GM15510 (cell line): ENCODE measurements around the gene SORCS3.

Experiments
- POLR2A ChIP-seq: IDR thresholded peaks from 3 replicates; pipeline ENCODE4 v1.6.1; 2011; ENCODE audit warnings: borderline replicate concordance; ENCODE audit not compliant: insufficient read length; ENCODE audit errors: extremely low read depth

Gene SORCS3

DNA sequence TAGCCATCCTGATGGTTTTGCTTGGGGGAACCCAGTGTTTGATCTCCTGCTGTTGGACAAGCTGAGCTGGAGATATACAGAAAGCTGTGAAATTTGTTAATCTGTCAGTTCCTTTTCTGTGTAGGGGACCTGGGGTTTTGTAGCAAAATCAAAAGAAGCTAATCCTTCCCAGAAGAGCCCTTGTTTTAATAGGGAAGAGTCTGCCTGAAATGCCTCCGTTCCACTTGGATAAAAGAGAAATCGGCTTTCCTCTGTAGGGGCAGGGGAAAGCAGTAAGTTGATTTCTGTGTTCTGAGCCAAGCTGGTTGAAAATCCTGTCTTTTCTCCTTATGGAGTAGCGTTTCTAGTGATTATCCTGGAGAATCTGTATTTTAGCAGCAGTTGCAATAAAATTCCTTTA, 472.6 kb downstream of the SORCS3 start:
- TF ChIP-seq POLR2A = no peak

GRCh38 chr10:105121743-105122142, 480.7 kb downstream of the SORCS3 start:
- no peak for TF ChIP-seq POLR2A

DNA sequence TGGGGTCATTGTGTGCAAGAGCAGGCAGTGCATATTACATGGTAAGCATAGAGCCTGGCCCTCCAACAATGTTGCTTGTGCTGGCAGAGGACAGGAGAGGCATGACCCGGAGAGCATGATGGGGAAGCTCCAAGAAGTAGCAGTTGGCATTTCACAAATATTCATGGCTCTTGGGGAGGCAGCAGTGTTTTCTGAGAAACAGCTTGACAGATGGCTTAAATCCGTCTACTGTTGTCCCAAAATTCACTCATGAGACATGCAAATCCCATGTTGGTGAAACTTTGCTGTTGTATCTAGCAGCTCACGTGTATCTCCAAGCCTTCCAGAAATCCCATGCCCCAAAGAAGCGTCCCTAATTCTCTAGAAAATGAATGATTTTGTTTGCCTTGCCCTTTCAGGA, 487.0 kb downstream of the SORCS3 start:
- no peak for TF ChIP-seq POLR2A

- TF ChIP-seq POLR2A = no peak
Measured at GRCh38 chr10:105138358-105138757, 497.3 kb downstream of the SORCS3 start.

DNA sequence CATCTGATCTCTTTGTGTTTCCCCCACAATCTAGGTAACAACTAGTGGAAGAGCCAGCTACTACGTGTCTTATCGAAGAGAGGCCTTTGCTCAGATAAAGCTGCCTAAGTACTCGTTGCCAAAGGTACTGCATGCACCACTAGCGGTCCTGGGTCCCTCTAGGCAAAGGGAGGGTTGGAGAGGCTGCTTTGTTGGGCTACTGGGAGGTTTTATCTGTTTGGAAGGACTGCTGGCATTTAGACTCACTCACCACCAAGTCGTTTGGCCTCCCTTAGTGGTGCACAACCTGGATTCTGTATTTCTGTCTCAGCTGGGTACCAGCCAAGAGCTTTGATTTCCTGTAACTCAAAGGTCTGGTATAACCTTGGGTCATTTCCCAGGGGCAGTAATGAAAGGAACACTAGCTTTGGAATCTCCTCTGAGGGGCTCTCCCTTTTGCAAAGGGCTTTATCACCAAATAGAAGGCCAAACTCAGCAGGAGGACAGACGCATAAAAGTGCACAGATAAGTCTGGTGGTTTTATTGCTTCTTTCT, 498.3 kb downstream of the SORCS3 start:
- no peak for TF ChIP-seq POLR2A

DNA sequence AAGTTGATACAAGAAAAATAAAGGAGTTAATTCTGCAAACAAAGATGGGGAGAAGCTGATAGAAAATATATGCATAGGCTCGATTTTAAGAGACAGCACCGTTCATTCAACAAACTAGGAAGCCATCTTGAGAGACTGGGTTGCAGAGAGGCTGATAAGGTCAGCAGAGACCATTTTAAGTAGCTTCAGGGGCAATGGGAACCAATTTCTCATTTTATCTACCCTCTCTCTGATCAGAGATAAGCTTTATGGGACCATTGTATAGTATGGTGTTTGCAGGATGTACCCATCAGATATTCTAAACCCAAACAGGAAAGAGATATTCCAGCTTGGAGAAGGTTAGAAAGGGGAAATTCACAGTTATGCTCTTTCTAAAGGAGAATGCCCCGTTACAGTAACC, 499.5 kb downstream of the SORCS3 start:
- TF ChIP-seq POLR2A = no peak

GRCh38 chr10:105145711-105146110, 504.6 kb downstream of the SORCS3 start:
- TF ChIP-seq POLR2A = no peak

DNA sequence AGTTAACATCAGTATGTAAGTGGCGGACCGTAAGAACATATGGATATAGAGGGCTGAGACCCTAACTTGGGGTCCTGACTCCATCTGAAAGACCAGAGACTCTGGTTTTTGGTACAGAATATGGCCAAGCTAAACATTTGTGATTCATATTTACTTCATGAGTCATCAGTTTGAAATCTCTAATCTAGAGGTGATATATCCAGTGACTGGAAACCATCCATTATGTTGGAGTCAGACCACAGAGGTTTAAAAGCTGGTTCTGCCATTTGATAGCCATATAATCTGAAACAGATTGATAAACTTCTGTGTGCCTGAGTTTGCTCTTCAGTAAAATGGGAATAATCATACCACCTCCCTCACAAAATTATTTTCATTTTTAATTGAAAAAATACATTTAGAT, 505.3 kb downstream of the SORCS3 start:
- no peak for TF ChIP-seq POLR2A

- TF ChIP-seq POLR2A = no peak
Measured at GRCh38 chr10:105148456-105148855, 507.4 kb downstream of the SORCS3 start.

GRCh38 chr10:105148921-105149320, 507.8 kb downstream of the SORCS3 start:
- TF ChIP-seq POLR2A = no peak

DNA sequence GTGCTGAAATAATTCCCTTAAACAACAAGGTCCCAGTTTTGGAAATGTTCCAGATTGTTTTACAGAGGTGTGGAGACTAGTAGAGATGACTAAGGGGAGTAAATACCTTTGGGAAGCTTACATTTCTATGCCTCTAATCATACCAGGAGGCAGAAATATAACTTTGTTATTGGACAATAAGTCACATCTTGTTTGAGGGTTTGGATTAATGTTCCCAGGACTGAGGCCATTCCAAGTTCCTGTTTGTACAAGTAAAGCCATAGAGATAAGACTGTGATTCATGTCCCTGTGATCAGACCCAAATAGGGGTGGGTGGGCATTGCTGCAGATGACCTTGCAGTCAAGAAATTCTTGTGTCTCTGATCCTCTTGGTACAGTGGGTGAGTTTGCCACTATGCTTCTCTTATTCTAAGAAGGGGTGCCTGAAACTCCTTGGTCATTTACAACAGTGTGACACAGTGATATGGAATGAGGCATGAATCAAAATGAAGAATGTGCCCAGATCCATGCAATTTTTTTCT, 508.3 kb downstream of the SORCS3 start:
- no peak for TF ChIP-seq POLR2A

DNA sequence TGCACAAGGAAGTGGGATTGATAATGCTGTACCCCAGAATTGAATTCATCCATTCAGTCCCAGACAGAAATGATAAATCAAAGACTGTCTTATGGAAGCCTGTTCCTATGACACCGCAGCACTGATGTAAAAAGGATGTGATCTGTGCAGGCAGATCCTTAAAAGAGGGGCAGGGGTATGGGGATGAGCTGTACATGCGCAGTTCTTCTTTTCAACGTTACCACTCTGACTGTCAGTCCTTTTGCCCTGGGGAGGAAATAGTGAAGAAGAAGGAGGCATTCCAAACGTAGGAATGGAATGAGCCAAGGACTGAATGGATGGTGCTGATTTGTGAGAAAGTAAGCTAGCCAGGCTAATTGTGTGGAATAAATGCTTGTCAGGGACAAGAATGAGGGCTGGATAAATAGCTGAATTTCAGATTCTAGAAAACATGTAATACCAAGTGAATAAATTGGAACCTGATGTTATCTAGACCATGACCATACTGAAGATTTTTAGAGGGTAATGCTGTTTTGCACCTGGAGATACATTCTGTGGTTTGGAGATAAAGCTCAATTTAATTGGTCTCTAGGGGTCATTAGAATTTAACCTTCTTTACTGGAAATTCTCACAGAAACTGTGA, 509.3 kb downstream of the SORCS3 start:
- no peak for TF ChIP-seq POLR2A

DNA sequence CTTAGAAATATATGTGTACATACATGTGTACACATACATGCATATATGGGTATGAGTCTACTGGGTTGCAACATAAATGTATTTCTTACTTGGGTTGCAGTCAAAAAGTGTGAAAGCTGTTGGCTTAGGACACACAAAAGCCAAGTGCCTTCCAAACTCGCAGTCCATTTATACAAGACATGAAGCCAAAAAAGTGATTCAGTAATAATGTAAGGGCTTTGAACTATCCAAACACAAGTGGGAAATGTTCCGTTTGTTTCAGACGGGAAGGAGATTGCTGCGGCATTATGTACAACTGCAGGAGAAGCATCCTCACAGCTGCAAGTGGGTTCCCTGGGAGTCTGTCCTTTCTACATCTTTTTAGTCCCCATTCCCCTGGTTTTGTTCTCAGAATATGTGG, 513.6 kb downstream of the SORCS3 start:
- no peak for TF ChIP-seq POLR2A

DNA sequence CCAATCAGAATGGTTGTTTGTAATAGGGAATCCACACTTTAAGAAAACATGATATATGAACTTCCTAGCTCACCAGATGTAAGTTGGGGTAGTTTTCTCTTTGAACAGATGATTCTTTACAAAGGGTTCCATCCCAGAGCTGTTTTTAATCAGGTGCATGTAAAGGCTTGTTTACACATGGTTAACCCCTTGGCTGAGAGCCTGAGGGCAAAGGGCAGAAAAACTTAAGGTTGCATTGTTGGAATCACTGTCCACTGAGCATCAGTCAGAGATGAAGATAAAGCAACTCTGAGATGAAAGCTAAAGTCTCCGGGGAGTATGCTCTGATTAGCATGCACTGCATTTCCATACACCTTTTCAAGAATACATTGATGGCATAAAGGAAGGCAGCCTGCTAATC, 518.2 kb downstream of the SORCS3 start:
- TF ChIP-seq POLR2A = no peak

DNA sequence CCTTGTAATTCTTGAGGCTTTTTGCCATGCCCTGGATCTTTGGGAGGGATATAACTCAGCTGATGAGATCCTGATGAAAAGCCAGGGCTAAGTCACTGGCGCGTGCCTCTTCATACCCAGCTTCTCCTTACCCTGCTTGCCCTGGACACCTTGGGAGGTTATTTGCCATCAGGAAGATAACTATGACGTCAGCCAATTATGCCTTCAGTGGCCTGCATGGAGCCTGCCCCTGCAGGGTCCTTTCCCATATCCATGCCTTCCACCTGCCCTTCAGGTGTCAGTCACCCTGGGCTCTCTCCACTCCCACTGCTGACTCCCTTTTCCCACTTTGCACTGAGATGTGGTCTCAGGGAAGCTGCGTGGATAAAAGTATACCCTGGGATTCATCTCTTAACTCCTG, 520.1 kb downstream of the SORCS3 start:
- no peak for TF ChIP-seq POLR2A

GRCh38 chr10:105161767-105162166, 520.7 kb downstream of the SORCS3 start:
- TF ChIP-seq POLR2A = no peak
